Stimulated activated naive CD4-positive, alpha-beta T cell (primary cell): ENCODE data around the gene GPR157.
"Not testable (repeated sequence)": the region's sequence is repeated elsewhere in the genome, so short reads cannot be mapped to it uniquely, and the experiment has no call there.

Experiments
- DNase-seq, 6 experiments: peaks; one replicate each; lab custom pipeline; 2025; lab: John Stamatoyannopoulos, UW

GPR157 gene

DNA sequence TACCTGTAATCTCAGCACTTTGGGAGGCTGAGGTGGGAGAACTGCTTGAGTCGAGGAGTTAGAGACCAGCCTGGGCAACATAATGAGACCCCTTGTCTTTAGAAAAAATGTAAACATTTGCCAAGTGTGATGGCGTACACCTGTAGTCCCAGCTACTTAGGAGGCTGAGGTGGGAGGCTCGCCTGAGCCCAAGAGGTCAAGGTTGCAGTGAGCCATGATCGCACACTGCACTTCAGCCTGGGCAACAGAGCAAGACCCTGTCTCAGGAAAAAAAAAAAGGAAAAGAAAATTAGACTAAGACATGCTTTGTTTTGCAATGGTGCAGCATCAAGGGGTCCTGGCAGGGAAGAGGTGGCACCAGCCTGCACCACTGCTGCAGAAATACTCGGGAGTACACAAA lies 16.8 kb upstream of the GPR157 start:
- no peak for DNase-seq

DNA sequence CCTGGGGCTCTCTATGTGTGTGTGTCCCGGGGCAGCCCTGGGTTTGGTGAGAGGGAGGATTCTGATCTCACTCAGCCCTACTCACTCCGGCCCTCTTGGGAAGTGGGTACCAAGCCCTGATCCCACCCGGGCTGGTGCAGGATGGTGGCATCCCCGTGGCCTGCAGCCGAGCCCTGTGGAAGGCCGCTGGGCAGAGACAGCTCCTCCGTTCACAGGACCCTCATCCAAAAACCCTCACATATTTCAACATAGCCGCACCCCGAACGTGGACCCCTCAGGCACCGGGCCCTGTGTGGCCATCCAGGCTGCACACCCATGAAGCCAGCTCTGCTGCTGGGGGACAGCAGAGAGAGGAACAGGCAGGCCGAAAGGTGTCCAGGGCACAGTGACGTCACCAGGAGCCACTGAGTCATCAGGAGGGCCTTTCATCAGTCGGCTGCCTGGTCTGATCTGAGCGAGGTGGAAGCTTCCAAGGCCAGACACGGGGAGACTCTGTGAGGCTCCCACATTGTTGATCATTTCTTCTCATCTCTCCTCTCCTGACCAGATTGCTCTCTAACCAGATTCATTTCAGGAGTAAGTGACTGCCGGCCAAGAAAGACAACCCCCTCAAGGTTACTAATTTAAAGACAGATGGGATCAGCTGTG lies 16.2 kb upstream of the GPR157 start:
- no peak for DNase-seq

DNA sequence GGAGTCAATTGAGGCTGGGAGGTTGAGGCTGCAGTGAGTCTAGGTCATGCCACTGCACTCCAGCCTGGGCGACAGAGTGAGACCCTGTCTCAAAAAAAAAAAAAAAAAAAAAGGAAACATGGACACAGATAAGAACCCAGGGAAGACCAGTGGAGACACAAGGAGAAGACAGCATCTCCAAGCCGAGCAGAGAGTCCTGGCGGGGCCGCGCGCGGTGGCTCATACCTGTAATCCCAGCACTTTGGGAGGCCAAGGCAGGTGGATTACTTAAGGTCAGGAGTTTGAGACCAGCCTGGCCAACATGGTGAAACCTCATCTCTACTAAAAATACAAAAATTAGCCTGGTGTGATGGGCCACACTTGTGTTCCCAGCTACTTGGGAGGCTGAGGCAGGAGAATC lies 15.6 kb upstream of the GPR157 start:
- DNase-seq, result not testable (repeated sequence)

DNA sequence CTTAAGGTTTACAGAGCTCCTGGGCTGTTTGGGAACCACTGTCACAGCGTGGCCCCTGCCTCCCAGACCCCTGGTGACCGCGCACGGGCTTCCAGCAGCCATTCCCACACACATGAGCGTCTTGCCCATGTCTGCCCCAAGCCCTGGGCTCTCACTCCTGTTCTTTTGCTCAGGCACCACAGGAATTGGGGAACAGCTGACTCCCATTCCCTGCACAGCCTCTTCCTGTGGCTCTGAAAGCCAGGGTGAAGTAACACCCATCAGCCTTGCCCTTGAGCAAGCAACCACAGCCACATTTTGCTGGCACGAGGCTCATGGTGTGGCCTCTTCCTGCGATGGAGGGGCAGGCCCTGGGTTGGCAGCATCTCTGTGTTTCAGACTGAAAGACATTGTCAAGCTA lies 14.3 kb upstream of the GPR157 start:
- DNase-seq, result no peak

DNA sequence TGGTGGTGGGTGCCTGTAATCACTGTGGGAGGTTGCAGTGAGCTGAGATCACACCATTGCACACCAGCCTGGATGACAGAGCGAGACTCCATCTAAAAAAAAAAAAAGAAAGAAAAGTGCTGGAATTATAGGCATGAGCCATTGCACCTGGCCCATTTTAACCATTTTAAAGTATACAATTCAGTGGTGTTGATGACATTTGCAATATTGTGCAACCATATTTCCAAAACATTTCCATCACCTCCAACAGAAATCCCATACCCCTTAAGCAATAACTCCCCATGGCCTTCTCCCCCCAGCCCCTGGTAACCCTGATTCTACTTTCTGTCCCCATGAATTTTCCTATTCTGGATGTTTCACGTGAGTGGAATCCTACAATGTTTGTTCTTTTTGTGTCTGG lies 11.0 kb upstream of the GPR157 start:
- no peak for DNase-seq

DNA sequence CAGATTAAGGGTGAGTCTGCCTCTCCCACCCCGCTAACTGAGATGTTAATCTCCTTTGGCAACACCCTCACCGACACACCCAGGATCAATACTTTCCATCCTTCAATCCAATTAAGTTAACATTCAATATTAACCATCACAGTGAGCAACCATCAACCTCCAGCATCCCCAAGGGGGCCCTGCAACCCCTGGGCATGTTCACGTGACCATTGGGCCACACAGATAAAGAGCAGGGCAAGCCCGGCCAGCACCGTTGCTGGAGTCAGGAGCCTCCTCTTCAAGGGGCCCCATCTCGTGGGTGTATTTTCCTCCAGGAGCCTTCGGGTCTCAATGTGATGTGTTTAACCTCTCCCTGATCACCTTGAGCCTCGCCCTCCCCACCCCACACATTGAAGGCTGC lies 8.0 kb upstream of the GPR157 start:
- DNase-seq, result no peak

DNA sequence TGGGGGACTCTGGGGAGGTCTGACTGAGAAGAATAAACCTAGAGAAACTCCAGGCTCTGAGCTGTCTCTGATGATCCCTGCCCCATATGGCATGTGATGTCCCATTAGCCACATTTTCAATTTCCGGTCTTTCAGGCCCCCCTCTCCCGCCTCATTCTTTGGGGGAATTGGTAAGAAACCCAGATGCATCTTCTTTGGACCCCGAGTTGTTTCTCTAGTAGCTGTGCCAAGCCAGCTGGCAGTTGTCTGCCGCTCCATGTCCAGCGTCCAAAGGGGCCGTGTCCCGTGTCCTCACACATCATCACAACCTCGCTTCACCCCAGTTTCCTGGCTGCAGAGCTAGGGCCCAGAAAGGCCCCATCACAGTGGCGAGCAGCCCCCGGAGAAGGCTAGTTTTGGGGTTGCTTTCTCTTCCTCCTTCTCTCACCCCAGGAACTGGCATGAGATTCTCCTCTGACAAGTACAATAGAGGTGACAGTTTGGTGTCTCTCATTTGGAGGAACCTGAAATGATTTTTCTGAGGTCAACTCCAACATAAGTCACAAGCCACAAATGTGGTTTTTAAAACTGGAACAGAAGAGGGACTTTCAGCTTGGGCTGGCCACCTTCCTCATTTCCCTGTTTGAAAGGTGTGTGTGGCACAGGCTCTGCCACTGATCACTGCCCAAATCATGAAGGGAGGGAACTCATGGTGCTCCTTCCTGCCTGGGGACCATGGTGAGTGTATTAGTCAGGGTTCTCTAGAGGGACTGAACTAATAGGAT lies 6.4 kb upstream of the GPR157 start:
- no peak for DNase-seq

DNA sequence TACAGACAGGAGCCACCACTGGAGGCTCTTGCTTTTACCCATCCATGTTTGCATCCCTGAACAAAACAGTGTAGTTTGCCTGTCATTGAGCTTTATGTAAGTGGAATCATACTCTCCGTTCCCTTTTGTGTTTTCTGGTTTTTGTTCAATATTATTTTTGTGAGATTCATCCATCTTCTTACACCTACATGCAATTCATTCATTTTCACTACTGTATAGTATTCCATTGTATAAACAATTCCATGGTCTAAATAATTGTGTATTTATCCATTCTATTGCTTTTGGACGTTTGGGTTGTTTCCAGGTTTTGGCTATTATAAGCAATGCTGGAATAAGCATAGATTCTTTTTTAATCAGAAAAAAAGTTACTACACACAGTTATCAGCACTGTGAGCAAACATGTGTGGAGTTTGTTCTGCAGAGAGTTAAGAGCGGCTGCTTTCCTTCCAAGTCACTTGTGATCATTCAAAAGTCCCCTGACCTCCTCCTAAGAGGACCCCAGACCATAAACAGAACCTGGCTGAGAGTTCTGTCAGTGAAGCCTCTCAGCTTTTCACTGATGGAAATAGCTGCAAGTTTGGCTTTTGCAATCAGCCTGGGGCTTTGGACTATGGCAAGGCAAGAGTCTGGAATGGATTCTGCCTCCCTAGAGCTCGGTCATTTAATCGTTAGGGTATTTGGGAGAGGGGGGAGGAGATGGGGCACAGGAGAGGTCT lies 5.1 kb upstream of the GPR157 start:
- DNase-seq, result no peak

DNA sequence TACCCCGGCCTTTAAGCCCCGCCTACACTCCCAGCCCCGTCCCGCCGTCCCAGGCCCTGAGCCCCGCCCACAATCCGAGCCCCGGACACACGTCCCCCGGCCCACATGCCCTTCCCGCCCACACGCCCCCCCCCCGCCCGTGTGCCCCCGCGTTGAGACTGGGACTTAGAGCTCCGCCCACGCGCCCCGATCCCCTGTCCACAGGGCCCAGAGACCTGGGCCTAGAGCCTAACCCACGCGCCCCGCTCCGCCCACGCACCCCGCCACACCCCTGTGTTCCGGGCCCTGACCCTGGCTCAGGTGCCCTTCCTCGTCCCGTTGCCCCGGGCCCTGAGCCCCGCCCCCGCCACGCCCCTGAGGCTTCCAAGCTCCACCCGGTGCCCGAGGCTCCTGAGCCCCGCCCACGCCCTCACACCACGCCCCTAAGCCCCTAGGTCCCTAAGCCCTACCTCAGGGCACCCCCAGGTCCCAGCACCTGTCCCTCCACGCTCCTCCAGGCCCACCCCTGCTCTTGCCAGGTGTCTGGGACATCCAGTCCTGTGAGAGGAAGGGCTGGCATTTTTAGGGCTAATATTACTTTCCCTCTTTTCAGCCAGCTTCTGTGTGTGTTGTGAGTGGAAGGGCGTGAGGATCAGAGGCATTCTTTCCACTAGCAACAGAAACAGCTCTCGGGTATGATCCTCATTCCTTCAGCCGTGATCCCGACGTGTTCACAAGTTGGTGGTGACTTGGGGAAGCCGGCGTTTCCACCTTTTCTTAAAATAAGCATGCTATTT lies 552 bp upstream of the GPR157 start:
- DNase-seq, result peak; percentile 65 to 88 (median 84)

DNA sequence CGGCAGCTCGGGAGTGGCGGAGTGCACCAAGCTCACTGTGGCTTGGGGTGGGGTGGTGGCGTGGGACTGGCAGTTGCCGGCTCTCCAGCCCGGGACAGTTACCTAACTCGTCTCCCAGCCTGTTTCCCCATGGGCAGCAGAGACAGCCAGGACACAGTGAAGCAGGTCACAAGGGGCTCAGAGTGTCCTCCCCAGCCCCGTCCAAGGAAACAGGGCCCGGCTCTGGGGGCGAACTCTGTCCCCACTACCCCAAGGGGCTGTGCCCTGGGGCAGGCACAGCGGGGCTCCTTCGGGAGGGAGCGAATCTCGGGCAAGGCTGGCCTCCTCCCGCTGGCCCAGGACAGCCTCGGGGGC lies 759 bp downstream of the GPR157 start:
- peak in 1 of 6 experiments; percentile 23 for DNase-seq

DNA sequence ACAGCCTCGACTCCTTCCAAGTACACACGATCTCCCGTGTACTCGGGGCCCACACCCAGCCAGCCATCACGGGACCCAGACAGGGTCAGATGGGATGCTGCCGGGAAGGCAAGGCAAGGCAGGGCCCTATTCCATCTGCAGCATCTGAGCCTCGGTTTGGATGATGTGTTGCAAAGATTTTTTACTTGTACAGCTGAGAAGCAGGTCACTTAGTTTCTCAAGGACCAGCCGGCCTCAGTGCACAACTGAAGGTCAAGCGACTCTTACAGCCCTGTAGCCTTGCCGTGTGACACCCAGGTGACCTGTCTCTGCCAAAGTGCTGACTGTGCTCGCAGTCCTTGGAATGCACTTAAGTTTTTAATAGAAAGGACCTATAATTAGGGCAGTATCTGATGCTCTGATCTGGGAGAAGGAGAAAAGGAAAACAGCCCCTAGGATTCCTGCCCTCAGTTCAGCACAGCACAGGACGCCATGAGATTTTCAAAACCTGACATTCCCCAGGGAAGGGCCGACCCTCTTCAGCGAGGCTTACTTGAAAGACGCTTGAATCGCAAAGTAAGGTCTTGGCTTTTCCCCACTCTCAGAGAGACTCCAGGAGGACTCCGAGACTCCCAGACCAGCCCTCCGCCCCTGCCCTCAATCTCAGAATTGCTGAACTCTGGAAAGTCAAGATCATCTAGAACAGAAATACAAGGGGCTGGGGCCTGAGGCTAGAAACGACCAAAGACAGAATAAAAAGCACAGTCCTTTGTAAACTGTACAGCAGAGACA lies 1.3 kb downstream of the GPR157 start:
- DNase-seq, result no peak

DNA sequence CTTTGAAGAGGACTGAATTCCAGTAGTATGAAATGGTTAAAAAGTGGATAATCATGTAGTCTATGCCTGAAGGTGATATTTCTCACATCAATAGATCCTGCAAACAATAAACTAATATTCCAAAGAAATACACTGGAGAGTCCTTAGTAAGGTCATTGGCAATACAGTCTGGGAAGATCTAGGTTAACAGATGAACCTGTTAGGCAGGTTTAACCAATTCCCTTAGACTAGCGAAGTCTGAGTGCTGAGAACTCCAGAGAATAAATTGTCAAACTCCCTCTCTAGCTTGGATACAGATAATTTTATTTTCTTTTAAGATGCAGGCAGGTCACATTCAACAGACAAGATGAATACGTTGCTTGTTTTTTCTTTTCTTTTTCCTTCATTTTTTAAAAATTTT lies 2.4 kb downstream of the GPR157 start:
- no peak for DNase-seq

DNA sequence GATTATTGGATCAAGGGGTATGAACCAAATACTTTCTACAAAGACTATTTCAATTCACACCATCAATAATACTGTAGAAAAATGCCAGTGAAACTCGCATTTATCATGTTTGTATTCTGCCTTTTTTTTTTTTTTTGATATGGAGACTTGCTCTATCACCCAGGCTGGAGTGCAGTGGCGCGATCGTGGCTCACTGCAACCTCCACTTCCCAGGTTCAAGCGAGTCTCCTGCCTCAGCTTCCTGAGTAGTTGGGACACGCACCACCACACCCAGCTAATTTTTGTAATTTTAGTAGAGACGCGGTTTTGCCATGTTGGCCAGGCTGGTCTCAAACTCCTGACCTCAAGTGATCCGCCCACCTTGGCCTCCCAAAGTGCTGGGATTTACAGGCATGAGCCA lies 3.1 kb downstream of the GPR157 start:
- not testable (repeated sequence) for DNase-seq

DNA sequence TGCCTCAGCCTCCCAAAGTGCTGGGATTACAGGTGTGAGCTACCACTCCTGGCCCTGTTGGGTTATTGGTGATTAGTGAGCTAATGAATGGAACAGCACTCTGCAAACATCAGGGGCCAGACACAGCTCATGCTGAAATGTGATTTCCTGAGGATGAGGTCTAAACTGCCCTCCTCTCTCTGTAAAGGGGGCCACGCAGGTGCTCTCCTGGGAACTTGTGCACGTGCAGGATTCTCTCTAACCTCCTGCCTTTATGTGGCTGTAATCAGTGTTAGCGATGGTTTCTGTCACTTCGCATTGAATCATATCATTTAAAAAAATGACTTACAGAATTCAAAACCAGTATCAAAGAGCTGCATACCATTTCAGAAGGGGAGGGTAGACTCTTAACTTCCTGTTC lies 3.6 kb downstream of the GPR157 start:
- no peak for DNase-seq

DNA sequence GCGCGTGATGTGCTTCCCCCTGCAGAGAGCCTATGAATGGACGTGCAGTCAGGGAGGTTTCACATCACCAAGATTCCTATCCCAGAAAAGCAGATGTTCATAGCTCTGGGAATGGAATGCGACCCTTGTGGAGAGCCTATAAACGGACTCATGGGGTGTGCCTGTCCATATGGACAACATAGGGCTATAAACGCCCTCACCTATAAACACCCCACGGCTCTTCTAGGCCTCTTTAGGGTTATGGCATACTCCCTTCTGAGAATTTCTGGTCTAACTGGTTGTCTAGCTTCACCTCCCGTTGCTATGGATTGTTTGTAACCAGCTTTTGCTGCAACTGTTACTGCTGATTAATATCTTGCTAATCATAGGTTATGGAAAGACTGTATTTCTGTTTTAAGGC lies 4.5 kb downstream of the GPR157 start:
- not testable (repeated sequence) for DNase-seq

DNA sequence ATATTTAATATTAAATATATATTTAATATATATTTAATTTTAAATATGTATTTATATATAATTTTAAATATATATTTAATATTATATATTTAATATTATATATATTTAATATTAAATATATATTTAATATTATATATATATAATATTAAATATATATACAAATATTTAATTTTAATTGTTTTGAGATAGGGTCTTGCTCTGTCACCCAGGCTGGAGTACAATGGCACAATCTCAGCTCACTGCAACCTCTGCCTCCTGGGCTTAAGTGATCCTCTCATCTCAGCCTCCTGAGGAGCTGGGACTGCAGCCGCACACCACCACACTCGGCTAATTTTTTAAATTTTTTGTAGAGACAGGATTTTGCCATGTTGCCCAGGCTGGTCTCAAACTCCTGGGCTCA lies 5.2 kb downstream of the GPR157 start:
- not testable (repeated sequence) for DNase-seq

DNA sequence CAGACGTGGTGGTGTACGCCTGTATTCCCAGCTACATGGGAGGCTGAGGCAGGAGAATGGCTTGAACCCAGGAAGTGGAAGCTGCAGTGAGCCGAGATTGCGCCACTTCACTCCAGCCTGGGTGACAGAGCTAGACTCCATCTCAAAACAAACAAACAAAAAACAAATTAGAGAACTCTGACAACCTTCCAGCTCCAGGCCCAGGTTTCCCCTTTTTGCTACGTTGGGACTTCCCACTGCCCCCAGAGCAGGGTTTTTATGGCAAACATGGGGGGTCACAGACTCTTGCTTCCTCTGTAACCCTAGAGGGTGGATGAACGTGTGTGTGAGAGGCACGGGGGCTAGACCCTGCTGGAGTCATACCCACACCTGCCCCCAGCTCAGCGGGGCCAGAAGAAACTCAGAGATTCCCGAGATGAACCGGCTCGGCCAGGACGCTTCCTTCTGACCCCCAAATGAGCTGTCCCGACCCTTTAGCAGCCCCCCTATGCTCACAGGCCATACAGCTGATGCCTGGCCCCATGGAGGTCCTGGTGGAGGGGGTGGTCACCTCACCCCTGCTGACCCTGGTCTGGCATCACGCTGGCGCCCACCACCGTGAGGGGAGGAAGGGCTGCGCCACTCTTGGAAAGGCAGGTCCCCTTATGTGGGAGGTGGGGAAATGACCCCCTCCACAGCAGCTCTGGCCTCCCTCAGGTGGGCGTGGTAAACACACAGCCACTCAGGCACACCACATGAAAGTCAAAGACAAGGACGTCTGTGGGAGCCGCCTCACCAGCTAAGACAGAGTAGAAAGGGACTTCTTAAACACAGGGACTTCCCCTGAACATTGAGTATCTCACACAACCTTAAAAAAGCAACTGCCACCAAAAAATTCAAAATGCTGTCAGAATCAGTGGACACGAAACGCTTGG lies 7.1 kb downstream of the GPR157 start:
- peak; percentile 7 to 51 (median 28) for DNase-seq

DNA sequence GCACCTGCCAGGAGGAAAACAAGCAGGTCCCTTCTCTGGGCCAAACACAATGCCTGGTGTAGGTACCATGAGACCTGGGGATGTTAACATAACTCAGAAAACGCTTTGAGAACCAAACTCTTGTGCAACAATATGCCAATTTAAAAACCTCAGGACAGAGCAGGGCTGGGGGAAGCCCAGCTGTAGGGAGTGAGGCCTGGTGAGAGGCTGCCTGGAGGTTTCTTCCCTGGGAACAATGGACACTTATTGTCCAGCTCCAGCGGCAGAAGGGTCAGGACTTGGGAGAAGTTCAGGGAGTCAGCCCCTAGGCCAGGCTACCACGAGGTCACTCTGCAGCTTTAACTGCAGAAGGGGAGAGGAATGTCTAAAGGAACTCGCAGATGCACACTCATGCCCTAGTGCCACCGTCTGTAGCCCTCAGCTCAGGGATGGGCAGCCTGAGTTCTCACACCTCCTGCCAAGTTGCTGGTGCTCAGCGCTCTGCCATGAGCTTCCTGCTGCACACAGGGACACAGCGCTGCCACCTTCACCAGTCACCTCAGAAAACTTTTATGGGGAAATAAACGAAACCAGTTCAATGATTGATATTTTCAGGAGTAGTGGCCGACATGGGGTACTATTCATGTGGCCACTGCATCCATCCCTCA lies 8.5 kb downstream of the GPR157 start:
- no peak for DNase-seq

DNA sequence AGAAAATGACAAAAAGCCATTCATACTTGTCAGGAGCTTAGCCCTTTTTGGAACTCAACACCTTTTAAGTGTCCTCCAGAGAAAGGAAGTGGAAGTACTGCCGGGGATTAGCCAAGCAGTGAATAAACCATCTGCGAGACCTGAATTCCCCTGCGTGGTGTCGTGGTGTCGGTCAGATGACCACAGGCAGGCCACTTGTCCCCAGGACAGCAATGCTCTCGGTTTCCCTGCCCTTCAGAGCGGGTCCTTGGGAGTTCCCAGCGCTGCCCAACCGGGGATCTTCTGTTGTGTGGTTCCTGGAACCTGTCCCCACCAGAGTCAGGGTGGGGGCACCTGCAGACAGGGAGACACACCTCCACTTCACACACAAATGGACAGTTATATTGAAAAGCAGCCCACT lies 9.2 kb downstream of the GPR157 start:
- DNase-seq, result no peak

DNA sequence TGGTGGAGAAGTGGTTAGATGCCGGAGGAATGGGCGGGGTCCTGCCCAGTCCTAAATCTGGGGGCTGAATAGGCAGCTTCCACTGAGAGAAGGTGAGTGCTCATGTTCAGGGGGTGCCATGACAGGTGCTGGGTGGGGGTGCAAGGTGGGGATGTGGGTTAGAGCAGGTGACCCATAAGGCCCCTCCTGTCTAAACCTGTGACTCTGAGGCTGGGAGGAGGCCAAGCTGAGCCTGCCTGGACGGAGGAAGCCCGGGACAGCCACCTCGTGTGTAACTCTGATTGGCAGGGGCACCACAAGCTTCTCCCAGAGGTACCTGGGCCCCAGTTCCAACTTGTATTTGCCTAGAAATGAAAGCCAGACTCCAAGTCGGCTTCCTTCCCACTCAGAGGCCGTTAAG lies 10.7 kb downstream of the GPR157 start:
- no peak for DNase-seq
